Heart left ventricle (tissue), 13 donors: ENCODE measurements around the gene CREB3.

Source experiments
- POLR2A ChIP-seq, 2 donors: fragments of 450-650 bp; IDR thresholded peaks; one replicate each; pipeline ENCODE4 v1.6.1; 2017; ENCODE audit warnings: antibody characterized with exemption in 2 of 2, mild to moderate bottlenecking in 2 of 2, moderate library complexity in 2 of 2
- TF ChIP-seq, protein P1 (sequence below), 12 donors: fragments of 200-600 bp; sonication (generic) in 4 of 12; IDR thresholded peaks; one replicate each; pipeline versions ENCODE4 v1.5.0 to v1.8.0; 2018 to 2022; ENCODE audit warnings: antibody characterized with exemption in 12 of 12, mild to moderate bottlenecking in 5 of 12
- donor health status: ischemic (EF 13 %, LVEDD 7.1; RV severe dilation, severe dysfunction).
- donor health status: DM: no; HTN: yes; CAD: no.
- donor health status: DM: no; HTN: no; CAD: no.
- donor health status: ischemic (EF 25% LVEDD 6.9; RV normal size, moderate dysfunction).
- donor health status: ischemic (EF 25% LVEDD 5.7; RV mildly dilated, moderate dysfunction).
- donor health status: ischemic (EF 35%, LVEDD 5.7; RV mildly dilated, moderate dysfunction).
- donor health status: nonischemic (EF 11% LVEDD 7.7; RV severe dilation, severe dysfunction).
- donor health status: DM: yes; HTN: yes; CAD: no.
- donor health status: PGD.
- donor health status: ischemic (EF 29% LVEDD 5.4; RV normal size, mild dysfunction).
- donor health status: nonischemic (EF 23%, LVEDD 6.1; RV moderate dilation, normal function).

DNA sequence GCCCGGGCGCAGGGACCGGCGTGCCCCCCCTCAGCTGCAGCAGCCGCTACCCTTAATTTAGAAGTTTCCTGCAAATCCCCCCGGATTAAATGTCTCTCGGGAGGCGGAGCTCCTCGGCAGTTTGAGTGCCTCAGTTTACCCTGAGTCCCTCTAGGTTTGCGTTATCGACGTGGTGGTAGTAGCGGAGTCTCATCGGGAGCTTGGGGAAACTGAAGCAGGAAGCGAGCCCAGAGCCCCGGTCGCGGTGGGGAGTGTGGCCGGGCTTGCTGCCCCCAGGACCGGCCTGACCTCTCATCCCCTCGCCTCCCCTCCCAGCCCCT, 42.2 kb upstream of the CREB3 start:
- TF ChIP-seq, protein P1, sequence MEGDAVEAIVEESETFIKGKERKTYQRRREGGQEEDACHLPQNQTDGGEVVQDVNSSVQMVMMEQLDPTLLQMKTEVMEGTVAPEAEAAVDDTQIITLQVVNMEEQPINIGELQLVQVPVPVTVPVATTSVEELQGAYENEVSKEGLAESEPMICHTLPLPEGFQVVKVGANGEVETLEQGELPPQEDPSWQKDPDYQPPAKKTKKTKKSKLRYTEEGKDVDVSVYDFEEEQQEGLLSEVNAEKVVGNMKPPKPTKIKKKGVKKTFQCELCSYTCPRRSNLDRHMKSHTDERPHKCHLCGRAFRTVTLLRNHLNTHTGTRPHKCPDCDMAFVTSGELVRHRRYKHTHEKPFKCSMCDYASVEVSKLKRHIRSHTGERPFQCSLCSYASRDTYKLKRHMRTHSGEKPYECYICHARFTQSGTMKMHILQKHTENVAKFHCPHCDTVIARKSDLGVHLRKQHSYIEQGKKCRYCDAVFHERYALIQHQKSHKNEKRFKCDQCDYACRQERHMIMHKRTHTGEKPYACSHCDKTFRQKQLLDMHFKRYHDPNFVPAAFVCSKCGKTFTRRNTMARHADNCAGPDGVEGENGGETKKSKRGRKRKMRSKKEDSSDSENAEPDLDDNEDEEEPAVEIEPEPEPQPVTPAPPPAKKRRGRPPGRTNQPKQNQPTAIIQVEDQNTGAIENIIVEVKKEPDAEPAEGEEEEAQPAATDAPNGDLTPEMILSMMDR (IDR thresholded peaks at IDR 0.05), result no peak
- no peak for TF ChIP-seq POLR2A (IDR thresholded peaks at IDR 0.05)
